ENCODE results near the gene FGF18. TPM values are rescaled to one million over a fixed set of nuclear protein-coding genes. Genes with fewer than 3 reads are reported as not detected.

Gene FGF18
- total RNA-seq, 1 donor from 2014 or later, result 1.7 TPM

GRCh38 chr5:171459839-171460238, 40.4 kb downstream of the FGF18 start:
- Mint-ChIP-seq H3K4me1 (ENCODE audit: unreplicated experiment) (peaks cover 4% of the 10 kb centered on the region), H3K27me3 (peaks cover 3% of the 10 kb centered on the region), H3K9me3 (no peaks in the 10 kb centered on the region), H3K36me3 (no peaks in the 10 kb centered on the region), H3K27ac (no peak overlapping the region), H3K4me3 (no peak overlapping the region)
- DNase-seq (ENCODE audit: extremely low spot score, unreplicated experiment), result no peak
- TF ChIP-seq, protein P1, sequence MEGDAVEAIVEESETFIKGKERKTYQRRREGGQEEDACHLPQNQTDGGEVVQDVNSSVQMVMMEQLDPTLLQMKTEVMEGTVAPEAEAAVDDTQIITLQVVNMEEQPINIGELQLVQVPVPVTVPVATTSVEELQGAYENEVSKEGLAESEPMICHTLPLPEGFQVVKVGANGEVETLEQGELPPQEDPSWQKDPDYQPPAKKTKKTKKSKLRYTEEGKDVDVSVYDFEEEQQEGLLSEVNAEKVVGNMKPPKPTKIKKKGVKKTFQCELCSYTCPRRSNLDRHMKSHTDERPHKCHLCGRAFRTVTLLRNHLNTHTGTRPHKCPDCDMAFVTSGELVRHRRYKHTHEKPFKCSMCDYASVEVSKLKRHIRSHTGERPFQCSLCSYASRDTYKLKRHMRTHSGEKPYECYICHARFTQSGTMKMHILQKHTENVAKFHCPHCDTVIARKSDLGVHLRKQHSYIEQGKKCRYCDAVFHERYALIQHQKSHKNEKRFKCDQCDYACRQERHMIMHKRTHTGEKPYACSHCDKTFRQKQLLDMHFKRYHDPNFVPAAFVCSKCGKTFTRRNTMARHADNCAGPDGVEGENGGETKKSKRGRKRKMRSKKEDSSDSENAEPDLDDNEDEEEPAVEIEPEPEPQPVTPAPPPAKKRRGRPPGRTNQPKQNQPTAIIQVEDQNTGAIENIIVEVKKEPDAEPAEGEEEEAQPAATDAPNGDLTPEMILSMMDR (conservative IDR thresholded peaks at IDR 0.05), result no peak

DNA sequence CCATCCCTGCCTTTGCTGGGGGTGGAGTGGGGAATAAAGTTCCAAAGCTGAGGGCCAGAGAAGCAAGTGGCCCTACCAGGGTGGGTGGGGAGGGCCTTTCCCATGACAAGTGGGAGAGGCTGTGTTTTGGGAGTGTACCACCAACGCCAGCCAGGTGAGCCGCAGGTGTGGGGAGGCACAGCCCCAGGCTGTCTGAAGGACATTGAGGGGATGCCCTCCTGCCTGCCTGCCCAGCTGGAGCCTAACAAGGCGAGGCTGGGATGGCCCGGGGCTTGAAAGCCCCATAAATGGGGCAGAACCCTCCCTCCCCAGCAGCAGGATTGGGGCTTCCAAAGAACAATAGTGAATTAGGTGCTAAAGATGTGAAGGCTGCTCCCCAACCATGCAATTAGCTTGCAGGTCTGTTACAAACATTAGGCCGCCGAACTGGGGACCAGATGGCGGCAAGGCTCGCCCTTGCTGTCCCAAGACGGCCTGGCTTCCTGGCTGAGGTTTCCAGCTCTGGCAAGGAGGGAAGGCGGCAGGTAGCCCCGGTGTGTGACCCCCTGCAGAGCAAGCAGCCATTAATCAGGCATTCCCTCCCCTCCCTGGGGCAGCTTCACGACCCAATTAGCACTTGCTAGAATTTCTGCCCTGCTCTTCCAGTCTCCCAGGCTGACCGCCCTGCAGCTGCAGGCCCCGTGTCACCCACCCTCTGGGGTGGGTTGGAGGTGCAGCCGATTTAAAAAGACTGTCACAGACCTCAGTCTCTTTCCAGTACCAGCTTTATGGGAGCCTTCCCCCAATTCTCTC, 42.9 kb downstream of the FGF18 start:
- Mint-ChIP-seq H3K4me1 (ENCODE audit: unreplicated experiment) (peaks cover 4% of the 10 kb centered on the region), H3K27me3 (peaks cover 8% of the 10 kb centered on the region), H3K4me3 (no peak overlapping the region), H3K9me3 (no peaks in the 10 kb centered on the region), H3K27ac (no peak overlapping the region), H3K36me3 (no peaks in the 10 kb centered on the region)
- TF ChIP-seq, protein P1 (conservative IDR thresholded peaks at IDR 0.05), result no peak
- no peak for DNase-seq (ENCODE audit: extremely low spot score, unreplicated experiment)

DNA sequence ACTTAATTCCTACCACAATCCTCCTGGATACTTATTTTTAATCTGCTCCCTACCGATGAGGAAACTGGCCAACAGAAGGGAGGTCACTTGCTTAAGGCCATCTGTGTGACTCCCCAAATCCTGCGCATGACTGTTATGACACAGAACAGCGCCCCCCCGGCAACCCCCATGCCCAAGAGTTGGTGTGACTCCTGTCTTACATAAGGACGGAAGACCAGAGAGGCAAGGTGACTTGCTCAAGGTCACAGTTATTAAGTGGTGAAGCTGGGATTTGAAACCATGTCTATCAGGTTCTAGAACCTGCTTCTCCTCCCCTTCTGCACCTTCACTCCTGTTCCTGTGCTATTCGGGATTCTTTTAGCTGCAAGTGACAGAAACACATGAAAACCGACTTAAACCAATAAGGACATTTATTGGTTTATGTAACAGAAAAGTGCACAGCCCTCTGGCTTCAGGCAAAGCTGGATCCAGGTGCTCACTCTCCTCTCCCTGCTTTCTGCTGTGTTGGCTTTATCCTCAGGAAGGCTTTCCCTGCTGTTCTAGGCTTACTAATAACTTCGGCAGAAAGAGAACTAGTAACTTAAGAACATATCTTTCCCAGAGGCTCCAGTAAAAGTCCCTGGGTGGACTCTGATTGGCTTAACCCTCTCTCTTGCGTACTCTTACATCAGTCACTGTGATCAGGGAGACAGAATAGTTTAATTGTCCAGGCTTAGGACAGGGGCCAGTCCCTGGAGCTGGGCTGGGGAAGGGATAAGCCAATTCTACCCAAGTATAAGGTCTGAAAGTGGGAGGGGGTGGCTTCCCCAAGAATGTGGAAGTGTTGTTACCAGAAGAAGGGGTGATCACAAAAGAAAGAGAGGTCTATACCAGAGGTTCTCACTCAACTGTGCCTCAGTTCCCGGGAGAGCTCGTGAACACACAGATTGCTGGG, 43.7 kb downstream of the FGF18 start:
- peaks cover 4% of the 10 kb centered on the region for H3K4me1 Mint-ChIP-seq (ENCODE audit: unreplicated experiment)
- no peak overlapping the region for H3K4me3 Mint-ChIP-seq
- DNase-seq (ENCODE audit: extremely low spot score, unreplicated experiment), result no peak

GRCh38 chr5:171463862-171464229, 44.4 kb downstream of the FGF18 start:
- no peak overlapping the region for H3K27ac Mint-ChIP-seq
- H3K4me1 Mint-ChIP-seq (ENCODE audit: unreplicated experiment), result peaks cover 4% of the 10 kb centered on the region

More for the DNA sequence above, 43.7 kb downstream of the FGF18 start:
- H3K27me3 Mint-ChIP-seq, result peaks cover 8% of the 10 kb centered on the region
- no peaks in the 10 kb centered on the region for H3K9me3 Mint-ChIP-seq
- H3K36me3 Mint-ChIP-seq, result no peaks in the 10 kb centered on the region
- no peak overlapping the region for H3K27ac Mint-ChIP-seq
- TF ChIP-seq, protein P1 (conservative IDR thresholded peaks at IDR 0.05), result no peak

GRCh38 chr5:171464829-171465228, 45.4 kb downstream of the FGF18 start:
- Mint-ChIP-seq H3K27ac (no peak overlapping the region), H3K36me3 (no peaks in the 10 kb centered on the region), H3K4me3 (no peak overlapping the region), H3K9me3 (no peaks in the 10 kb centered on the region), H3K27me3 (peaks cover 5% of the 10 kb centered on the region), H3K4me1 (ENCODE audit: unreplicated experiment) (peaks cover 13% of the 10 kb centered on the region)
- TF ChIP-seq, protein P1 (conservative IDR thresholded peaks at IDR 0.05), result no peak
- no peak for DNase-seq (ENCODE audit: extremely low spot score, unreplicated experiment)

More at GRCh38 chr5:171463862-171464229, 44.4 kb downstream of the FGF18 start:
- H3K27me3 Mint-ChIP-seq, result peaks cover 8% of the 10 kb centered on the region
- no peak for DNase-seq (ENCODE audit: extremely low spot score, unreplicated experiment)
- H3K36me3 Mint-ChIP-seq, result no peaks in the 10 kb centered on the region
- TF ChIP-seq, protein P1 (conservative IDR thresholded peaks at IDR 0.05), result no peak
- no peak overlapping the region for H3K4me3 Mint-ChIP-seq
- no peaks in the 10 kb centered on the region for H3K9me3 Mint-ChIP-seq
